H1 (cell line): ENCODE measurements around the gene CHFR. TPM values are rescaled to one million over a fixed set of nuclear protein-coding genes. Genes with fewer than 3 reads are reported as not detected.

ENCODE experiments used
- MAX ChIP-seq: IDR thresholded peaks from 2 replicates; pipeline ENCODE4 v1.6.1; 2012; ENCODE audit warnings: inconsistent platforms
- POU5F1 ChIP-seq: IDR thresholded peaks from 2 replicates; pipeline ENCODE4 v1.6.1; 2011; ENCODE audit warnings: low read depth, mild to moderate bottlenecking, low read length, moderate library complexity
- RBBP5 ChIP-seq: IDR thresholded peaks from 2 replicates; pipeline ENCODE4 v1.7.1; 2012; ENCODE audit warnings: low read depth, mild to moderate bottlenecking, inconsistent platforms, low read length, moderate library complexity, borderline replicate concordance
- polyA plus RNA-seq, 7 experiments: library from polyadenylated mRNA; depleted of rRNA in 3 of 7; stranded (reverse) in 5 of 7; unstranded in 2 of 7; fragments of >200 nt in 5 of 7; fragments of 200-250 nt in 2 of 7; gene quantifications; 1 replicate in 5 of 7; 2 replicates in 1 of 7; 4 replicates in 1 of 7; pipeline versions ENCODE4 v1.2.1 to v1.2.3, GENCODE V29; 2011 to 2013; ENCODE audit warnings: missing spikeins in 2 of 7, mixed read lengths in 2 of 7
- total RNA-seq: library from RNA; stranded (reverse); fragmentation: NEBNext Ultra II Directional; extraction: Animal tissue kit (Norgen Biotek cat#: 25700); gene quantifications from 2 replicates; pipeline ENCODE4 v1.2.1, GENCODE V29; 2021

The CHFR gene
- total and polyA plus RNA-seq, 2 of the 8 experiments (the other 6 are each of a cell fraction or from before 2014, with no cell fraction given), result 31.4 to 44.6 TPM

DNA sequence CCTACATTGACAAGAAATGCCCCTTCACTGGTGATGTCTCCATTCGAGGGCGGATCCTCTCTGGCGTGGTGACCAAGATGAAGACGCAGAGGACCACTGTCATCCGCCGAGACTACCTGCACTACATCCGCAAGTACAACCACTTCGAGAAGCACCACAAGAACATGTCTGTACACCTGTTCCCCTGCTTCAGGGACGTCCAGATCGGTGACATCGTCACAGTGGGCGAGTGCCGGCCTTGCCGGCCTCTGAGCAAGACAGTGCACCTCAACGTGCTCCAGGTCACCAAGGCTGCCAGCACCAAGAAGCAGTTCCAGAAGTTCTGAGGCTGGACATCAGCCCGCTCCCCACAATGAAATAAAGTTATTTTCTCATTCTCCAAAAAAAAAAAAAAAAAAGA is 61.5 kb downstream of the CHFR start (continued):
- TF ChIP-seq MAX (no peak), POU5F1 (no peak), RBBP5 (no peak)
- TF ChIP-seq, all 59 proteins: peak for 0
